Measurements from ENCODE around the gene SF3A1. TPM values are rescaled to one million over a fixed set of nuclear protein-coding genes. Genes with fewer than 3 reads are reported as not detected.

SF3A1 gene
- total and polyA plus RNA-seq, 2 of the 8 experiments (the other 6 are each of a cell fraction or from before 2014, with no cell fraction given): 27.8 to 285 TPM

- TF ChIP-seq CHD7 (IDR thresholded peaks at IDR 0.05; ENCODE audit: insufficient replicate concordance, low read length): no peak
- no peak for TF ChIP-seq BACH1 (IDR thresholded peaks at IDR 0.05; ENCODE audit: low read length)
- no peak for TF ChIP-seq SIN3A (conservative IDR thresholded peaks at IDR 0.05 in 1 of 2, IDR thresholded peaks at IDR 0.05 in 1 of 2; ENCODE audit: low read depth in 1 of 2, low read length in 2 of 2)
- TF ChIP-seq TCF12 (IDR thresholded peaks at IDR 0.05; ENCODE audit: low read depth, low read length): no peak
- no peak for TF ChIP-seq HDAC6 (IDR thresholded peaks at IDR 0.05; ENCODE audit: low read depth, low read length)
- TF ChIP-seq EP300 (IDR thresholded peaks at IDR 0.05; ENCODE audit: borderline replicate concordance in 1 of 2, low read depth in 2 of 2, low read length in 2 of 2): no peak
- TF ChIP-seq BRCA1 (IDR thresholded peaks at IDR 0.05; ENCODE audit: low read depth, low read length): no peak
- no peak for TF ChIP-seq MAFK (IDR thresholded peaks at IDR 0.05; ENCODE audit: low read depth, low read length)
- no peak for TF ChIP-seq SUZ12 (IDR thresholded peaks at IDR 0.05; ENCODE audit: low read length)
- no peak for TF ChIP-seq RXRA (IDR thresholded peaks at IDR 0.05; ENCODE audit: insufficient read depth, low read depth, low read length)
- TF ChIP-seq, protein P1, sequence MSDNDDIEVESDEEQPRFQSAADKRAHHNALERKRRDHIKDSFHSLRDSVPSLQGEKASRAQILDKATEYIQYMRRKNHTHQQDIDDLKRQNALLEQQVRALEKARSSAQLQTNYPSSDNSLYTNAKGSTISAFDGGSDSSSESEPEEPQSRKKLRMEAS (IDR thresholded peaks at IDR 0.05): no peak
- no peak for TF ChIP-seq BCL11A (IDR thresholded peaks at IDR 0.05; ENCODE audit: low read depth in 2 of 2, low read length in 2 of 2)
These were observed 72.0 kb downstream of the SF3A1 start (continued) for GRCh38 chr22:30284666-30285065.
